HepG2 (cell line): ENCODE data around the gene SMARCA2.
A peak's percentile ranks its signal among the peaks of the same experiment; 100 is the strongest.

Experiments
- CCAR2 ChIP-seq: fragments of 200-400 bp; formaldehyde crosslinking; optimal IDR thresholded peaks from 2 replicates; pipeline ENCODE3; 2018; ENCODE audit warnings: low read depth, mild to moderate bottlenecking, low read length, moderate library complexity
- CENPX ChIP-seq: sonication (generic); formaldehyde crosslinking; IDR thresholded peaks from 2 replicates; pipeline ENCODE4 v1.9.0; 2021; ENCODE audit warnings: mild to moderate bottlenecking, missing genetic modification reagents, moderate library complexity
- CTCF ChIP-seq: sonication (generic); formaldehyde crosslinking; IDR thresholded peaks from 2 replicates; pipeline ENCODE4 v1.5.0; 2020; ENCODE audit warnings: mild to moderate bottlenecking, missing genetic modification reagents, moderate library complexity
- FOXA3 ChIP-seq: IDR thresholded peaks from 2 replicates; pipeline ENCODE4 v1.6.1; 2016; ENCODE audit warnings: missing genetic modification reagents, missing compliant biosample characterization
- FOXC1 ChIP-seq: sonication (generic); formaldehyde crosslinking; IDR thresholded peaks from 2 replicates; pipeline ENCODE4 v1.8.0; 2022; ENCODE audit warnings: mild to moderate bottlenecking, missing genetic modification reagents, borderline replicate concordance
- HMGXB4 ChIP-seq, 2 experiments: sonication (generic) in 1 of 2; formaldehyde crosslinking in 1 of 2; IDR thresholded peaks; 2 replicates each; pipeline versions ENCODE4 v1.4.0 to v1.6.1; 2018 to 2020; ENCODE audit warnings: missing genetic modification reagents in 2 of 2, borderline replicate concordance in 1 of 2, low read depth in 1 of 2, mild to moderate bottlenecking in 1 of 2, missing biosample characterization in 1 of 2
- KAT7 ChIP-seq: IDR thresholded peaks from 2 replicates; pipeline ENCODE4 v1.6.1; 2018; ENCODE audit warnings: borderline replicate concordance, missing compliant biosample characterization
- NFE2L2 ChIP-seq: fragments of 150-350 bp; IDR thresholded peaks from 2 replicates; pipeline ENCODE4 v1.6.1; 2014; ENCODE audit warnings: low read length
- SIN3B ChIP-seq: fragments of 150-350 bp; IDR thresholded peaks from 2 replicates; pipeline ENCODE4 v1.6.1; 2014; ENCODE audit warnings: low read length
- ZBTB42 ChIP-seq: sonication (generic); formaldehyde crosslinking; IDR thresholded peaks from 2 replicates; pipeline ENCODE4 v1.5.0; 2020; ENCODE audit warnings: mild to moderate bottlenecking, missing genetic modification reagents
- ZFP82 ChIP-seq: sonication (generic); formaldehyde crosslinking; IDR thresholded peaks from 2 replicates; pipeline ENCODE4 v1.5.1; 2020; ENCODE audit warnings: mild to moderate bottlenecking, missing genetic modification reagents, borderline replicate concordance
- ZFX ChIP-seq: sonication (generic); formaldehyde crosslinking; IDR thresholded peaks from 2 replicates; pipeline ENCODE4 v1.4.0; 2020; ENCODE audit warnings: mild to moderate bottlenecking, low read depth, missing genetic modification reagents, moderate library complexity
- ZMAT3 ChIP-seq: sonication (generic); formaldehyde crosslinking; conservative IDR thresholded peaks from 2 replicates; pipeline ENCODE4 v1.7.0; 2021; ENCODE audit warnings: missing genetic modification reagents
- ZNF782 ChIP-seq: sonication (generic); formaldehyde crosslinking; IDR thresholded peaks from 2 replicates; pipeline ENCODE4 v1.4.0; 2020; ENCODE audit warnings: missing genetic modification reagents, mild to moderate bottlenecking, borderline replicate concordance

DNA sequence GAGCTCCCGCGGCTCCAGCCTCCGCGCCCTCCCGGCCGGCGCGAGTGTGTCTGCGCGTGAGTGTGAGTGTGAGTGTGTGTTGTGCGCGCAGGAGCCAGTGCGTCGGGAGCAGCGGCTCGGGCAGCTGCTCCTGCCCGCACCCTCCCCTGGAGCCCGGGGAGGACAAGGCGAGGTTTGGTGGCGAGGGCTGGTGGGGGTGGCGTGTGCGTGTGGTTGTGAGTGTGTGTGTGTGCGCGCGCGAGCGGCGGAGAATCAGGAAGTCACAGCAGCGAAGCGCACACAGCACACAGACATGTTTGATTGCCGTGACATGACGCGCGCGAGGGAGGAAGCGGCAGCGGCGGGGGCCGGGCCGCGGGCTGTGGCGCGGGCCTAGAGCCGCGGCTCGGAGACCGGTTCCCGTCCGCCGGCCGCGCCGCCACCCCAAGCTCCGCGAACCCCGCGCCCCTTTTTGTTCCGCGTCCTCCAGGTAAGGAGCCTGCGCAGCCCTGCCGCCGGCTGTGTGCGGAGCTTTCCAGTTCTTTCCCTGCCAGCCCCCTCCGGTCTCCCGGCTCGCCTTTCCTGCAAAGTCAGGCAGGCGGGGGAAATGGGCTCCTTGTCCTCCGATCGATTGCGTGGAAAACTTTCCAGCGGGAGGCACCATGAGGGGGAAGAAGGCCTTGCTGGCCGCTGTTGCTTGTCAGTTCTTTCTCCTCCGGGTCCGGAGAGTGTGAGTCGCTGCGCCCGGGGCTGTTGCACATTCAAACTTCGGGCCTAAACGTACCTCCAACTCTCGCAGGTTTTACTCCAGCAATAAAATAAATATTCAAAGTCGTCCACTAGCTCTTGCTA is 2.4 kb downstream of the SMARCA2 start:
- TF ChIP-seq FOXA3, result no peak
- no peak for TF ChIP-seq HMGXB4 (CRISPR knock-in tag; IDR thresholded peaks at IDR 0.05; ENCODE audit: borderline replicate concordance in 1 of 2, low read depth in 1 of 2)
- no peak for TF ChIP-seq FOXC1 (CRISPR knock-in tag)
- TF ChIP-seq CENPX (CRISPR knock-in tag), result no peak
- no peak for TF ChIP-seq CCAR2
- peak; percentile 65; the same call in 1 of the 2 replicates for TF ChIP-seq SIN3B
- TF ChIP-seq ZFP82 (CRISPR knock-in tag), result 0 out of 2 replicates have a peak, but pooled peaks have one; percentile 55
- TF ChIP-seq ZBTB42 (CRISPR knock-in tag), result no peak
- no peak; the same call in 1 of the 2 replicates for TF ChIP-seq KAT7 (CRISPR knock-in tag)
- TF ChIP-seq NFE2L2, result no peak
- no peak for TF ChIP-seq ZNF782 (CRISPR knock-in tag)
- peak; percentile 49 for TF ChIP-seq ZFX
- TF ChIP-seq CTCF (CRISPR knock-in tag), result no peak
- TF ChIP-seq ZMAT3 (CRISPR knock-in tag), result no peak
